HG03460 (cell line): ENCODE results near the gene FHIT.

Experiments used
- ATAC-seq: cut with Tn5 transposase; IDR thresholded peaks from one replicate; pipeline ENCODE4 v1.9.1; 2021; ENCODE audit not compliant: unreplicated experiment

Gene FHIT

GRCh38 chr3:60316121-60316797 is 935.0 kb downstream of the FHIT start:
- no peak for ATAC-seq

- no peak for ATAC-seq
These were observed 937.2 kb downstream of the FHIT start for GRCh38 chr3:60313951-60314461.

- ATAC-seq = no peak
These were observed 937.9 kb downstream of the FHIT start for GRCh38 chr3:60313231-60313798.

- ATAC-seq = no peak
These were observed 941.5 kb downstream of the FHIT start for GRCh38 chr3:60309539-60310268.

- no peak for ATAC-seq
These were observed 942.4 kb downstream of the FHIT start for GRCh38 chr3:60308808-60309207.

- no peak for ATAC-seq
These were observed 943.6 kb downstream of the FHIT start for GRCh38 chr3:60307562-60308199.

- no peak for ATAC-seq
These were observed 947.1 kb downstream of the FHIT start for GRCh38 chr3:60304112-60304511.

- ATAC-seq = no peak
These were observed 948.1 kb downstream of the FHIT start for GRCh38 chr3:60303160-60303559.

GRCh38 chr3:60301142-60301541 is 950.1 kb downstream of the FHIT start:
- ATAC-seq = no peak

- no peak for ATAC-seq
These were observed 953.1 kb downstream of the FHIT start for GRCh38 chr3:60298141-60298540.

- no peak for ATAC-seq
These were observed 957.1 kb downstream of the FHIT start for GRCh38 chr3:60294181-60294580.

- no peak for ATAC-seq
These were observed 960.1 kb downstream of the FHIT start for GRCh38 chr3:60291115-60291514.

- ATAC-seq = no peak
These were observed 961.1 kb downstream of the FHIT start for GRCh38 chr3:60290122-60290492.

GRCh38 chr3:60289341-60290121 is 961.7 kb downstream of the FHIT start:
- no peak for ATAC-seq

- ATAC-seq = no peak
These were observed 968.4 kb downstream of the FHIT start for GRCh38 chr3:60282866-60283265.

GRCh38 chr3:60281970-60282369 is 969.3 kb downstream of the FHIT start:
- no peak for ATAC-seq

GRCh38 chr3:60277361-60277800 is 973.9 kb downstream of the FHIT start:
- ATAC-seq = no peak

- no peak for ATAC-seq
These were observed 974.6 kb downstream of the FHIT start for GRCh38 chr3:60276615-60277014.

GRCh38 chr3:60274646-60275045 is 976.6 kb downstream of the FHIT start:
- no peak for ATAC-seq

GRCh38 chr3:60274098-60274497 is 977.2 kb downstream of the FHIT start:
- ATAC-seq = no peak

GRCh38 chr3:60269829-60270266 is 981.4 kb downstream of the FHIT start:
- ATAC-seq = no peak
